PFSK-1 (cell line): ENCODE measurements around the gene TTC13.

Experiments used
- FOXP2 ChIP-seq: optimal IDR thresholded peaks from 2 replicates; pipeline ENCODE3; 2011; ENCODE audit warnings: borderline replicate concordance, control low read depth, inconsistent platforms; ENCODE audit not compliant: insufficient read depth; ENCODE audit errors: extremely low read length, extremely low read depth
- POLR2AphosphoS5 ChIP-seq: IDR thresholded peaks from 2 replicates; pipeline ENCODE4 v1.6.1; 2012; ENCODE audit warnings: low read depth, mild to moderate bottlenecking, control low read depth, low read length, moderate library complexity
- REST ChIP-seq, 2 experiments: IDR thresholded peaks; 2 replicates each; pipeline versions ENCODE4 v1.6.1 to v1.8.0; 2011 to 2012; ENCODE audit warnings: low read depth in 2 of 2, low read length in 2 of 2, control low read depth in 1 of 2, inconsistent platforms in 1 of 2, mild to moderate bottlenecking in 1 of 2, moderate library complexity in 1 of 2; ENCODE audit not compliant: insufficient read depth in 1 of 2
- SIN3A ChIP-seq: IDR thresholded peaks from 2 replicates; pipeline ENCODE4 v1.6.1; 2012; ENCODE audit warnings: mild to moderate bottlenecking, low read length, moderate library complexity, borderline replicate concordance; ENCODE audit not compliant: insufficient read depth
- TAF1 ChIP-seq: IDR thresholded peaks from 2 replicates; pipeline ENCODE4 v1.6.1; 2012; ENCODE audit warnings: low read length, control low read depth, borderline replicate concordance; ENCODE audit not compliant: insufficient read depth

GRCh38 chr1:230992100-230992774, 13.6 kb upstream of the TTC13 start:
- TF ChIP-seq POLR2AphosphoS5 (no peak), REST (IDR thresholded peaks at IDR 0.05; ENCODE audit: insufficient read depth in 1 of 2, low read depth in 2 of 2, low read length in 2 of 2) (no peak), SIN3A (no peak), TAF1 (no peak), FOXP2 (no peak)
